HFFc6 (cell line): ENCODE measurements around the gene TMEM86B. TPM values are rescaled to one million over a fixed set of nuclear protein-coding genes. Genes with fewer than 3 reads are reported as not detected.

Source experiments
- DNase-seq: peaks from one replicate; pipeline ENCODE4 v3.0.0-alpha.2; 2018
- H3K27ac Mint-ChIP-seq: 2 replicates; pipeline ENCODE4 v1.8.0; 2020; ENCODE audit warnings: mild to moderate bottlenecking, mixed read lengths
- H3K27me3 Mint-ChIP-seq: 2 replicates; pipeline ENCODE4 v1.8.0; 2021; ENCODE audit warnings: mild to moderate bottlenecking, moderate library complexity, mixed read lengths; ENCODE audit not compliant: insufficient read depth
- H3K36me3 Mint-ChIP-seq: 2 replicates; pipeline ENCODE4 v1.8.0; 2021; ENCODE audit warnings: low read depth, mixed read lengths
- H3K4me1 Mint-ChIP-seq: 2 replicates; pipeline ENCODE4 v1.8.0; 2020; ENCODE audit warnings: low read depth, mixed read lengths
- H3K4me3 Mint-ChIP-seq: 2 replicates; pipeline ENCODE4 v1.8.0; 2020; ENCODE audit warnings: mild to moderate bottlenecking, moderate library complexity, mixed read lengths
- H3K9me3 Mint-ChIP-seq: 2 replicates; pipeline ENCODE4 v1.8.0; 2020; ENCODE audit warnings: mild to moderate bottlenecking, mixed read lengths
- CTCF ChIP-seq: fragments of 200-600 bp; sonication (generic); IDR thresholded peaks from 2 replicates; pipeline ENCODE4 v1.5.0; 2021; ENCODE audit warnings: antibody characterized with exemption, mild to moderate bottlenecking
- total RNA-seq, 6 experiments: library from RNA; stranded (reverse); fragmentation: NEBNext Ultra II Directional; extraction: Animal tissue kit (Norgen Biotek cat#: 25700); gene quantifications; 2 replicates in 1 of 6; 3 replicates in 5 of 6; pipeline ENCODE4 v1.2.3, GENCODE V29; 2021

TMEM86B gene
- total RNA-seq, 6 experiments from 2014 or later = 1.8 to 2.7 (median 2.0) TPM

GRCh38 chr19:55230329-55230728, 1.8 kb upstream of the TMEM86B start:
- H3K36me3 Mint-ChIP-seq = peaks cover 18% of the 10 kb centered on the region
- no peaks in the 10 kb centered on the region for H3K4me1 Mint-ChIP-seq
- H3K27ac Mint-ChIP-seq = no peak overlapping the region
- H3K4me3 Mint-ChIP-seq = no peak overlapping the region
- DNase-seq = no peak
- H3K9me3 Mint-ChIP-seq = no peaks in the 10 kb centered on the region
- no peak for TF ChIP-seq CTCF
- peaks cover 2% of the 10 kb centered on the region; the same call in 1 of the 2 replicates for H3K27me3 Mint-ChIP-seq

GRCh38 chr19:55229789-55230182, 1.2 kb upstream of the TMEM86B start:
- Mint-ChIP-seq H3K4me3 (no peak overlapping the region), H3K9me3 (no peaks in the 10 kb centered on the region), H3K4me1 (no peaks in the 10 kb centered on the region), H3K27ac (no peak overlapping the region), H3K36me3 (peaks cover 13% of the 10 kb centered on the region), H3K27me3 (peaks cover 2% of the 10 kb centered on the region; the same call in 1 of the 2 replicates)
- TF ChIP-seq CTCF = no peak
- DNase-seq = no peak

- Mint-ChIP-seq H3K27ac (no peak overlapping the region), H3K4me3 (no peak overlapping the region), H3K27me3 (peaks cover 6% of the 10 kb centered on the region), H3K9me3 (no peaks in the 10 kb centered on the region), H3K4me1 (no peaks in the 10 kb centered on the region), H3K36me3 (peaks cover 10% of the 10 kb centered on the region)
- no peak for DNase-seq
- TF ChIP-seq CTCF = no peak
Measured at GRCh38 chr19:55229145-55229788, 704 bp upstream of the TMEM86B start.

GRCh38 chr19:55228015-55228391, 560 bp downstream of the TMEM86B start:
- H3K4me3 Mint-ChIP-seq = no peak overlapping the region
- H3K9me3 Mint-ChIP-seq = no peaks in the 10 kb centered on the region
- H3K27me3 Mint-ChIP-seq = peaks cover 8% of the 10 kb centered on the region
- TF ChIP-seq CTCF = no peak
- H3K27ac Mint-ChIP-seq = no peak overlapping the region
- no peaks in the 10 kb centered on the region for H3K4me1 Mint-ChIP-seq
- H3K36me3 Mint-ChIP-seq = peaks cover 10% of the 10 kb centered on the region
- no peak for DNase-seq

GRCh38 chr19:55227241-55228014, 1.1 kb downstream of the TMEM86B start:
- no peaks in the 10 kb centered on the region for H3K4me1 Mint-ChIP-seq
- H3K9me3 Mint-ChIP-seq = no peaks in the 10 kb centered on the region
- H3K4me3 Mint-ChIP-seq = no peak overlapping the region
- peaks cover 8% of the 10 kb centered on the region for H3K27me3 Mint-ChIP-seq
- H3K27ac Mint-ChIP-seq = no peak overlapping the region
- peaks cover 10% of the 10 kb centered on the region for H3K36me3 Mint-ChIP-seq
- DNase-seq = no peak
- TF ChIP-seq CTCF = no peak
